PFSK-1 (cell line): ENCODE results near the gene HIGD1C.

Experiments
- FOXP2 ChIP-seq: optimal IDR thresholded peaks from 2 replicates; pipeline ENCODE3; 2011; ENCODE audit warnings: borderline replicate concordance, control low read depth, inconsistent platforms; ENCODE audit not compliant: insufficient read depth; ENCODE audit errors: extremely low read length, extremely low read depth
- POLR2AphosphoS5 ChIP-seq: IDR thresholded peaks from 2 replicates; pipeline ENCODE4 v1.6.1; 2012; ENCODE audit warnings: low read depth, mild to moderate bottlenecking, control low read depth, low read length, moderate library complexity
- SIN3A ChIP-seq: IDR thresholded peaks from 2 replicates; pipeline ENCODE4 v1.6.1; 2012; ENCODE audit warnings: mild to moderate bottlenecking, low read length, moderate library complexity, borderline replicate concordance; ENCODE audit not compliant: insufficient read depth
- TAF1 ChIP-seq: IDR thresholded peaks from 2 replicates; pipeline ENCODE4 v1.6.1; 2012; ENCODE audit warnings: low read length, control low read depth, borderline replicate concordance; ENCODE audit not compliant: insufficient read depth
- TF ChIP-seq, protein P1 (sequence below), 2 experiments: IDR thresholded peaks; 2 replicates each; pipeline versions ENCODE4 v1.6.1 to v1.8.0; 2011 to 2012; ENCODE audit warnings: low read depth in 2 of 2, low read length in 2 of 2, control low read depth in 1 of 2, inconsistent platforms in 1 of 2, mild to moderate bottlenecking in 1 of 2, moderate library complexity in 1 of 2; ENCODE audit not compliant: insufficient read depth in 1 of 2

The HIGD1C gene

DNA sequence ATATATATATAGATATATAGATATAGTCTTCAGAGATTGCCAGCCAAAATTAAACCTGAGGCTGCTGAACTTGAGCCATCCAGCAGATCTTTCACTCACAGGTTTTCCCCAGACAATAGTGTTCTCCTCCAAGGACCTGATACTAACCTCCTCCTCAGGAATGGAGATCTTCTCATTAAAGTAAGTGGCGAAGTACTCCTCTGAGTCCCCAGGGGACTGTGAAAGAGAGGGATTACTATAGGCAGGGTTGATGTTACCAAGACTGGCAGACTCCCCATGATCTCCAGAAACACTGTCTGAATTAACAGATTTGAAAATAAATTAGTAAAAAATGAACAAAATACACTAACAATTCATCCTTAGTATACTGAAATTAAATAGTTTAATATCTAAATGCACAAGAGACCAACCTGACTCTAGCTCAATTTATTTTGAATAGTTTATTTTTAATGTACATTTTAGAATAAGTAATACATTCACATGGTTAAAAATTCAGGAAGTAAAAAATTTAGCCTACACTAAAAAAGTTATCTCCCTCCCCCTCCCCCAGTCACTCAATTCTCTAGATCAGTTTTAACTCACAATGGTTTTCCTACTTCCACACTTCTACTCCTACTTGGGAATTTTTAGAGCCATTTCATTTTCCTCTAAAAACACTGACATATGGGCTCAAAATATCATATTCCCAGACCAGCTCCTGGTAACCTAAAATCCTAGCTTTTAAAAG lies 56.1 kb downstream of the HIGD1C start:
- TF ChIP-seq POLR2AphosphoS5: no peak
- TF ChIP-seq TAF1: no peak
- no peak for TF ChIP-seq SIN3A
- TF ChIP-seq, protein P1, sequence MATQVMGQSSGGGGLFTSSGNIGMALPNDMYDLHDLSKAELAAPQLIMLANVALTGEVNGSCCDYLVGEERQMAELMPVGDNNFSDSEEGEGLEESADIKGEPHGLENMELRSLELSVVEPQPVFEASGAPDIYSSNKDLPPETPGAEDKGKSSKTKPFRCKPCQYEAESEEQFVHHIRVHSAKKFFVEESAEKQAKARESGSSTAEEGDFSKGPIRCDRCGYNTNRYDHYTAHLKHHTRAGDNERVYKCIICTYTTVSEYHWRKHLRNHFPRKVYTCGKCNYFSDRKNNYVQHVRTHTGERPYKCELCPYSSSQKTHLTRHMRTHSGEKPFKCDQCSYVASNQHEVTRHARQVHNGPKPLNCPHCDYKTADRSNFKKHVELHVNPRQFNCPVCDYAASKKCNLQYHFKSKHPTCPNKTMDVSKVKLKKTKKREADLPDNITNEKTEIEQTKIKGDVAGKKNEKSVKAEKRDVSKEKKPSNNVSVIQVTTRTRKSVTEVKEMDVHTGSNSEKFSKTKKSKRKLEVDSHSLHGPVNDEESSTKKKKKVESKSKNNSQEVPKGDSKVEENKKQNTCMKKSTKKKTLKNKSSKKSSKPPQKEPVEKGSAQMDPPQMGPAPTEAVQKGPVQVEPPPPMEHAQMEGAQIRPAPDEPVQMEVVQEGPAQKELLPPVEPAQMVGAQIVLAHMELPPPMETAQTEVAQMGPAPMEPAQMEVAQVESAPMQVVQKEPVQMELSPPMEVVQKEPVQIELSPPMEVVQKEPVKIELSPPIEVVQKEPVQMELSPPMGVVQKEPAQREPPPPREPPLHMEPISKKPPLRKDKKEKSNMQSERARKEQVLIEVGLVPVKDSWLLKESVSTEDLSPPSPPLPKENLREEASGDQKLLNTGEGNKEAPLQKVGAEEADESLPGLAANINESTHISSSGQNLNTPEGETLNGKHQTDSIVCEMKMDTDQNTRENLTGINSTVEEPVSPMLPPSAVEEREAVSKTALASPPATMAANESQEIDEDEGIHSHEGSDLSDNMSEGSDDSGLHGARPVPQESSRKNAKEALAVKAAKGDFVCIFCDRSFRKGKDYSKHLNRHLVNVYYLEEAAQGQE (IDR thresholded peaks at IDR 0.05; ENCODE audit: insufficient read depth in 1 of 2, low read depth in 2 of 2, low read length in 2 of 2): no peak

DNA sequence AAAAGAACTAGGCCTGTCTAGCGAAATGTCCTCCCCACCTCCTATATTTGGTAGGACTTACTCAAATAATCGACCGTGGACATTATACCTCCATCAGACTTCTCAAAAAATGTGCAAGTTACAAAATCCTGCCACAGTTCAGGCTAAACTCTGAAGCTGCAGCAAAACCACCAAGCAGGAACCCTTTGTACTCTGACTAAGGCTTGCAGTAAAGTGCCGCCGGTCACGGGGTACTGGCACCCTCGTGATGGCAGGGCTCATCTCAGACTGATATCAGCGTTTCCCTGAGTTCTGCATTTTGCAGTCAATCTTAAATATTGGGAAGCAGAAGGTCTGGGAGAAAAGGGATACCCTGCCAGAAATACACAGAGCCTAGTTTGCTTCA lies 56.7 kb downstream of the HIGD1C start:
- TF ChIP-seq, protein P1 (IDR thresholded peaks at IDR 0.05; ENCODE audit: insufficient read depth in 1 of 2, low read depth in 2 of 2, low read length in 2 of 2): no peak
- no peak for TF ChIP-seq FOXP2
- TF ChIP-seq TAF1: no peak
- TF ChIP-seq SIN3A: no peak
- no peak for TF ChIP-seq POLR2AphosphoS5

DNA sequence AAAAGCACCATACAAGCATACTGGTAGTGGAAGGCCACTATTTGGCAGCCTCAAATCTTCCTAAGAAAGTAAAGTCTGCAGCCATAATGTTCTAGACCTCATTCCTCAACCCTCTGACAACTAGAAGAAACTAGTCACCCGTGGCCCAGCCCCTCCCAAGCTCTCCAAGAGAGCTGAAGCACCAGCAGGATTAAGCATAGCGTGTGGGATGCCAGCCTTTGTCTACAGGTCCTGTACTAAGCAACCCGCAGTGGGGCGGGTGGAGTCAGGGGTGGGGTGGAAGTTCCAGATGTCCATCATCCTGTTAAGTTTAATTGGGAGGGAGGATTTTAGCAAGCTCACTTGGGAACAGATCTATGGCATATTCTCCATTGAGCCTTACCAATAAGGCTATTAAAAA lies 59.6 kb downstream of the HIGD1C start:
- no peak for TF ChIP-seq POLR2AphosphoS5
- no peak for TF ChIP-seq SIN3A
- TF ChIP-seq TAF1: no peak
- TF ChIP-seq, protein P1 (IDR thresholded peaks at IDR 0.05; ENCODE audit: insufficient read depth in 1 of 2, low read depth in 2 of 2, low read length in 2 of 2): no peak
- no peak for TF ChIP-seq FOXP2

DNA sequence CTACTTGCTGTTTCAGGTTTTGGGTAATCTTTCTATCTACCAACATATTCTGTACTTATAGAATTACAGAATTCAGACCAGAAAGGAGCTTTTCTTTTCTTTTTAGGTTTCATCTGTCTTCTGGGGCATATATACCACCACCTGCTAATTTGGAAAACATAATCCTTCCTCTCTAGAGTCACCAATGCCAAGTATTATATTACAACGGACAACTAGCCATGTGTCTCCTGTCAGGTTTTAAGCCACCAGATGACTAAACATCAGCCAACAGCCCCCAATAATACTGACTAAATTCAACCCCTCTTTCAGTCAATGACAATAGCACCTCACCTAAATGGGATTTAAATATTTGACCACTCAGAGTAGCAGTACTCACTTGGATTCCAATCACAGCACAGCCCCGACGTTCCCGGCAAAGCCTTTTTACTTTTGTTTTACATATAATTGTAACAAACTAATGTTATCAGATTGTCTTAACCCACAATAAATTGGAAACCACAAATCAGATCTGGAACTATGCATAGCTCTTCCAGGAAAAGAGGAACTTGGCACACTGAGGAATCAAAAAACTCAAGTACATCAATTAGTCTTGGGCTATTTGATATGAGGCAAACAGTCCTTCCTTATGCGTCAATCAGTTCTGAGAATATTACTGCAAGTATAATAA lies 60.4 kb downstream of the HIGD1C start:
- no peak for TF ChIP-seq POLR2AphosphoS5

DNA sequence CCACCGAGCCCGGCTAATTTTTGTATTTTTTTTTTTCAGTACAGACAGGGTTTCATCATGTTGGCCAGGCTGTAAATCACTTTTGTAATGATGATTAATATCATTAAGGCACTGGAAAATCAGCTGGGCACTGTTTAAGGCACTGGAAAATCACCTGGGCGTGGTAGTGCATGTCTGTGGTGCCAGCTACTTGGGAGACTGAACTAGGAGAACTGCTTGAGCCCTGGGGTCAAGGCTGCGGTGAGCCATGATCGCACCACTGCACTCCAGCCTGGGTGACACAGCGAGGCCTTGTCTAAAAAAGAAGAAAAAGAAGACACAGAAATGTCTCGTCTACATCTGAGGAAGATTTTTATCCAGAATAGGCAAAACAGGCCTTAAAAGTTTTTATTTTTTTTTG lies 61.1 kb downstream of the HIGD1C start:
- TF ChIP-seq, protein P1 (IDR thresholded peaks at IDR 0.05; ENCODE audit: insufficient read depth in 1 of 2, low read depth in 2 of 2, low read length in 2 of 2): no peak
- no peak for TF ChIP-seq FOXP2
- no peak for TF ChIP-seq TAF1
- TF ChIP-seq SIN3A: no peak
- no peak for TF ChIP-seq POLR2AphosphoS5
